ENCODE data around the gene SYDE1. TPM values are rescaled to one million over a fixed set of nuclear protein-coding genes. Genes with fewer than 3 reads are reported as not detected.

Gene SYDE1
- total RNA-seq, 1 experiment from 2014 or later: 4.4 TPM

- intact Hi-C loops (cut with micrococcal nuclease; ENCODE audit: unreplicated experiment): no loop called here
- CTCF ChIA-PET: no interaction called here
Measured at GRCh38 chr19:15138427-15138826, 31.2 kb downstream of the SYDE1 start.

GRCh38 chr19:15141143-15141542 is 33.9 kb downstream of the SYDE1 start:
- ChIA-PET POLR2A (no interaction called here), CTCF (no interaction called here)
- no peak for DNase-seq
- intact Hi-C loops (cut with micrococcal nuclease; ENCODE audit: unreplicated experiment): no loop called here
- H3K36me3 ChIP-seq (ENCODE audit: control insufficient read depth, insufficient read depth, low read length): no peaks in the 10 kb centered on the region
- H3K9me3 ChIP-seq: no peaks in the 10 kb centered on the region
- Mint-ChIP-seq H3K4me3 (ENCODE audit: unreplicated experiment) (no peak overlapping the region), H3K27me3 (ENCODE audit: insufficient read depth, unreplicated experiment) (peaks cover 9% of the 10 kb centered on the region), H3K36me3 (ENCODE audit: insufficient read depth, unreplicated experiment) (no peaks in the 10 kb centered on the region), H3K4me1 (ENCODE audit: low read depth, unreplicated experiment) (peaks cover 6% of the 10 kb centered on the region), H3K9me3 (ENCODE audit: unreplicated experiment) (peaks cover 10% of the 10 kb centered on the region), H3K27ac (ENCODE audit: unreplicated experiment) (no peak overlapping the region)
- H3K27me3 ChIP-seq (replicated peaks; ENCODE audit: control insufficient read depth, insufficient read depth, low read length): no peaks in the 10 kb centered on the region
- no TSS peak for BruUV-seq (replicated peaks)
- no peak for TF ChIP-seq CTCF (IDR thresholded peaks at IDR 0.05; ENCODE audit: insufficient read depth in 1 of 2, low read depth in 1 of 2, low read length in 1 of 2, severe bottlenecking in 1 of 2, unreplicated experiment in 1 of 2)
- no peaks in the 10 kb centered on the region for H3K4me1 ChIP-seq
- no peak overlapping the region for H3K4me3 ChIP-seq (ENCODE audit: low read depth, low read length)

More at GRCh38 chr19:15138427-15138826, 31.2 kb downstream of the SYDE1 start:
- no peak for DNase-seq
- H3K27ac Mint-ChIP-seq (ENCODE audit: unreplicated experiment): no peak overlapping the region
- TF ChIP-seq CTCF (IDR thresholded peaks at IDR 0.05; ENCODE audit: insufficient read depth in 1 of 2, low read depth in 1 of 2, low read length in 1 of 2, severe bottlenecking in 1 of 2, unreplicated experiment in 1 of 2): no peak
- Histone ChIP-seq H3K4me1 (no peaks in the 10 kb centered on the region), H3K27me3 (replicated peaks; ENCODE audit: control insufficient read depth, insufficient read depth, low read length) (no peaks in the 10 kb centered on the region), H3K9me3 (no peaks in the 10 kb centered on the region), H3K4me3 (ENCODE audit: low read depth, low read length) (no peak overlapping the region), H3K36me3 (ENCODE audit: control insufficient read depth, insufficient read depth, low read length) (no peaks in the 10 kb centered on the region)
- H3K4me1 Mint-ChIP-seq (ENCODE audit: low read depth, unreplicated experiment): peaks cover 6% of the 10 kb centered on the region
- BruUV-seq (replicated peaks): no TSS peak
- H3K9me3 Mint-ChIP-seq (ENCODE audit: unreplicated experiment): peaks cover 10% of the 10 kb centered on the region
- peaks cover 9% of the 10 kb centered on the region for H3K27me3 Mint-ChIP-seq (ENCODE audit: insufficient read depth, unreplicated experiment)
- POLR2A ChIA-PET: no interaction called here
- no peak overlapping the region for H3K4me3 Mint-ChIP-seq (ENCODE audit: unreplicated experiment)
- no peaks in the 10 kb centered on the region for H3K36me3 Mint-ChIP-seq (ENCODE audit: insufficient read depth, unreplicated experiment)

- Histone ChIP-seq H3K4me3 (ENCODE audit: low read depth, low read length) (no peak overlapping the region), H3K4me1 (no peaks in the 10 kb centered on the region), H3K27me3 (replicated peaks; ENCODE audit: control insufficient read depth, insufficient read depth, low read length) (no peaks in the 10 kb centered on the region), H3K9me3 (no peaks in the 10 kb centered on the region), H3K36me3 (ENCODE audit: control insufficient read depth, insufficient read depth, low read length) (no peaks in the 10 kb centered on the region)
- CTCF ChIA-PET: no interaction called here
- Mint-ChIP-seq H3K36me3 (ENCODE audit: insufficient read depth, unreplicated experiment) (no peaks in the 10 kb centered on the region), H3K27ac (ENCODE audit: unreplicated experiment) (no peak overlapping the region), H3K27me3 (ENCODE audit: insufficient read depth, unreplicated experiment) (peaks cover 7% of the 10 kb centered on the region), H3K4me1 (ENCODE audit: low read depth, unreplicated experiment) (no peaks in the 10 kb centered on the region), H3K4me3 (ENCODE audit: unreplicated experiment) (no peak overlapping the region), H3K9me3 (ENCODE audit: unreplicated experiment) (peaks cover 2% of the 10 kb centered on the region)
- POLR2A ChIA-PET: no interaction called here
- no TSS peak for BruUV-seq (replicated peaks)
- DNase-seq: no peak
- TF ChIP-seq CTCF (IDR thresholded peaks at IDR 0.05; ENCODE audit: insufficient read depth in 1 of 2, low read depth in 1 of 2, low read length in 1 of 2, severe bottlenecking in 1 of 2, unreplicated experiment in 1 of 2): no peak
- intact Hi-C loops (cut with micrococcal nuclease; ENCODE audit: unreplicated experiment): no loop called here
Measured at GRCh38 chr19:15142313-15142712, 35.1 kb downstream of the SYDE1 start.
